ENCODE data around the gene SLIT1.

The SLIT1 gene

GRCh38 chr10:97078261-97078937 is 107.4 kb downstream of the SLIT1 start:
- no peak for DNase-seq

GRCh38 chr10:97076781-97077180 is 109.0 kb downstream of the SLIT1 start:
- no peak for DNase-seq

GRCh38 chr10:97075961-97076525 is 109.7 kb downstream of the SLIT1 start:
- DNase-seq = no peak

GRCh38 chr10:97075421-97075820 is 110.3 kb downstream of the SLIT1 start:
- no peak for DNase-seq

- DNase-seq = peak; percentile 49
These were observed 111.3 kb downstream of the SLIT1 start for GRCh38 chr10:97074256-97075145.

GRCh38 chr10:97072851-97073665 is 112.7 kb downstream of the SLIT1 start:
- DNase-seq = peak; percentile 56

- DNase-seq = no peak
These were observed 114.3 kb downstream of the SLIT1 start for GRCh38 chr10:97071496-97071895.

- no peak for DNase-seq
These were observed 116.0 kb downstream of the SLIT1 start for GRCh38 chr10:97069576-97070362.

- no peak for DNase-seq
These were observed 116.7 kb downstream of the SLIT1 start for GRCh38 chr10:97069026-97069425.

GRCh38 chr10:97067716-97068391 is 117.9 kb downstream of the SLIT1 start:
- DNase-seq = peak; percentile 4

- no peak for DNase-seq
These were observed 118.7 kb downstream of the SLIT1 start for GRCh38 chr10:97066877-97067555.

- no peak for DNase-seq
These were observed 119.8 kb downstream of the SLIT1 start for GRCh38 chr10:97065686-97066660.

- no peak for DNase-seq
These were observed 120.6 kb downstream of the SLIT1 start for GRCh38 chr10:97065128-97065527.

- no peak for DNase-seq
These were observed 121.5 kb downstream of the SLIT1 start for GRCh38 chr10:97063983-97064837.

GRCh38 chr10:97063271-97063982 is 122.3 kb downstream of the SLIT1 start:
- no peak for DNase-seq

GRCh38 chr10:97062456-97062855 is 123.3 kb downstream of the SLIT1 start:
- DNase-seq = no peak

- DNase-seq = no peak
These were observed 123.7 kb downstream of the SLIT1 start for GRCh38 chr10:97062046-97062445.

- DNase-seq = no peak
These were observed 124.3 kb downstream of the SLIT1 start for GRCh38 chr10:97061423-97061822.

All from NCI-H1092 (cell line).